Ammon's horn (tissue), 1 donor: Measurements from ENCODE around the gene TTLL10.

Source experiments
- DNase-seq: peaks from one replicate; pipeline ENCODE4 v3.0.0-alpha.2; 2016; ENCODE audit warnings: low spot score

Gene TTLL10

DNA sequence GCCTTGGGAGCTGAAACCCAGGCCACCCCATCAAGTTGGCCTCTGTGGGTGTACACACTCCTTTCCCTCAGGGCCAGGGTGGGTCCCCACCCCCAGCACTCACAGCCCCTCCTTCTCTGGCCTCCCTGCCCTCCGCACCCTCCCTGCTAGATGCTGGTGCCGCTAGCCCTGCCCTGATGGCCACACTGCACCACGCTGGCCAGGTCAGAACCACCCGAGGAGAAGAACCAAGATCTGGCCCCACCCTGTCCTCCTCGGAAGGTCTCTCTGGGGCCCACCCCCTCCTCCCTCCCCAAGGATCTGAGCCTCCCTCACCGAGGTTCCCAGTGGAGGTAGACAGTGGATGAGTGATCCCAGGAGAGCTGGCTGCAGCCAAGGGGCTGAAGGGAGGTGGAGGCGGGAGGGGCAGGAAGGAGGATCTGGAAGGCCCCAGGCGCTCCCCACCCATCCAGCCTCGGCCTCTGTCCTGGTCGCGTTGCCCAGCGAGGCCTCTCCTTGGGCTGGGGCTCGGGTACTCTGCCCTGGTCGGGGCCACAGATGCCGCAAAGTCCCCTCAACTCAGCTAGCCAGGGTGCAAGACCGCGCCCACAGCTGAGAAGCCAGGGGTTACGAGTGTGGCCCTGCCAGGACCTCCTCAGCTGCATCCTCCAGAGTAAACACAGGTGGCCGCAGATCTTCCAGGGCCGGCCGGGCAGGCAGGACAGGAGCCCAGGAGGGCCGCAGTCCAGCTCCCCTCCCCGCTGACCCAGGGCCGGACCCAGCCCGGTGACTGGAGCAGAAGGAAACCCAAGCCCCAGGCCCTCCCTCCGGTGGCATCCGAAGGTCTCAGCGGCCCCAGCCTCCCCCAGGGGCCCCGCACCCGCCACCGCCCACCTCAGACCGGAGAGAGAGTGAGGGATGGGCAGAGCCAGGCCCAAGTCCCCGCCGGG, 63.5 kb downstream of the TTLL10 start:
- no peak for DNase-seq

GRCh38 chr1:1237874-1238701, 64.4 kb downstream of the TTLL10 start:
- no peak for DNase-seq

- DNase-seq = no peak
Measured at GRCh38 chr1:1238702-1239178, 65.1 kb downstream of the TTLL10 start.

- DNase-seq = no peak
Measured at GRCh38 chr1:1239227-1239613, 65.5 kb downstream of the TTLL10 start.

DNA sequence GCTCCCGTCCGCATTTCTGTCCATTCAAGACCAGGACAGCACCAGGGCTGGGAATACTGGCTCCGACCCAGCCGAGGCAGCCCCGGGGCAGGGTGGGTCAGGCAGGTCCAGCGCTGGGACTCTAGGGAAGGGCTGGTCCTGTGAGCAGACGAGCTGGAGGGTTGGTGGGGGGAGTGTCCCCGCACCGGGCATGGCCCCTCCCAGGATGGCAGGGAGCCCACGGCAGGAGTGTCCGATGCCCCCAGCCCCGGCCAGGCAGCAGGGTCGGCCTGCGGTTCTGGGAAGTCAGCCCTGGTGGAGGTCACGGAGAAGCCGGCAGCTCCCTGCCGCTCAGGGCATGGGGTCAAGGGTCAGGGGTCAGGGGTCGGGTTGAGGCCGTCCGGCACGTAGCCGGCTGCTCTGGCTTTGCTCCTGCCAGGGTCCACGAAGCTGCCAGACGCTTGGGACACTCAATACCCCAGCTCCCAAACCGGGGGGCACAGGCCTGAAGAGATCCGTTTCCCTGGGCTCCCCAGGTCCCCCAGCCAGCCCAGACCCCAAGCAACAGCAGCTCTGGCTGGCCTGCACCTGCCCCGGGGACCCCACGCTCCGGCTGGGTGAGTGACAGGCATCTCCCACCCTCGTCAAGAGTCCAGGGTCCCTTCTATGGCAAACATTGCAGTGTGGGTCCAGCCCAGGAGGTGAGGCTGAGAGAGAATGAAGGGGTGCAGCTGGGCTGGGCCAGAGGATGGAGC, 66.1 kb downstream of the TTLL10 start:
- DNase-seq = no peak

DNA sequence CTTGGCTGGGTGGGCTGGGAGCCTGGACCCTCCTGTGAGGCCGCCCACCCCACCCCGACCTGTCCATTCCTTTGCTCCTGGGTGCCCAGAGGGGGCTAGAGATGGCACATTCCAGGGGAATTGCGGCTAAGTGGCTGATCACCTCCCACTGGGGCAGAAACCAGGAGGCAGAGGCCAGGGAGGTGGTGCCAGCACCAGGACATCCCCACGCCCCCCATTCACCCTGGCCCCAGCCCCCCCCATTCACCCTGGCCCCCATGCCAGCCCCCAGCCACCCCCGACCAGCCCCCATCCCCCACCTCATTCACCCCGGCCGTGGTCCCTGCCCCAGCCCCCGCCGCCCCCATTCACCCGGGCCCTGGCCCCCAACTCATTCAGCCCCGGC, 66.7 kb downstream of the TTLL10 start:
- no peak for DNase-seq

DNA sequence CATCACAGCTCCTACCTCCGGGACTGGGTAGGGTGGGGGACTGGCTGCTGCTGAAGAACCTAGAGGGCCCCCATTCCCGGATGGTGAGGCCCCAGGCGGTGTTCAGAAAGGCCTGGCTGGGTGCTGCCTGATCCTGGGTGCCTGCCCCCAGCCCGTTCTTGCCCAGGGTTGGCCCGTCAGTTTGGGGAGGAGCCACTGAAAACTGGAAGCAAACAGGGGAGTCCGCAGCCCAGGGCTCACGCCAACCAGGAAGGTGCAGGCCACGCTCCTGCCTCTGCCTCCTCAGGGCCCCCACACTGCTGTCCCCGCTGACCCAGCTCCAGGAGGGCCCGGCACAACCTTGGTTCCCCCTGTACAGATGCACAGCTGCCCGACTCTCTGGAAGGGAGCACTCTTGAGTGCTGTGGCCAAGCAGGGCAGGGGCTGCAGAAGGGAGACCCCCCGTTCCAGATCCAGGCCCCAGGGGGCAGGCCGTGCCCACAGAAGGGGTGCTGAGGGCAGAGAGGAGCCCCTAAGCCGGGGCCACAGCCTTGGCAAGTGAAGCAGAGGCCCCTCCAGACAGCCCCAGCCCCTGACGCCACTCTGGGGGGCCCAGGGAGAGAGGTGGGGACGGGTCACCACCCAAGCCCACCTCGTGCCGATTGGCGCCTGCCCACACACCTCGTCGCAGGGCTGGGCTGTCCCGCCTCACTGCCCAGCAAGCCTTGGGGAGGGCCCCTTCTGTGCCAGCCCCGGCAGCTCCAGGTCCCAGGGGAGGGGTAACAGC, 67.3 kb downstream of the TTLL10 start:
- DNase-seq = no peak

DNA sequence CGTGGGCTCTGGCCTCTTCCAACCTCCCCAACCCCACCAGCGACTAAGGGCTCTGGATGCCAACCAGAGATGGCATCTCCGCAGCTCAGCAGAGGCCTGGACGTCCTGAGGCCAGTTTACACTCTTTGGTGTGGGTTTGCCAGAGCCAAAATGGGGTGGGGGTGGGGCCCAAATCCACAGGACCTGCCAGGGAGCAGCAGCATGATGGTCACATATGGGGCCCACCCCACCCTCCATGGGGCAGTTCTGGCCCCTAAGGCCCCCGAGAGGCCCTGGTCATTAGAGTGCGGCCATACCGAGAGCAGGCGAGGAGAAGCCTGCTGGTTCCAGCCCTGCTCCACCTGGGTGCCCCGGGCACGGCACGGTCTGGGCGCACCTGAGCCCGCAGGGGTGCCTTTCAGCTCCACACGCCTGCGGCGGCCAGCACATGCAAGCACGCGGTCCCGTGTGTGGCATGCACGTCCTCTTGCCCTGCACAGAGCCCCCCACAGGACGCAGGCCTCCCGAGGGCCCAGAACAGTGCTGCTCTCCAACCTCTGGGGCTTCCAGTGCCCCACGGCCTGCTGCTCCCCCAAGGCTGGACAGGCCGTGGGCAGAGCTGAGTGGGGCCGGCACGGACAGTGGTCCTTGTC, 68.0 kb downstream of the TTLL10 start:
- DNase-seq = no peak

DNA sequence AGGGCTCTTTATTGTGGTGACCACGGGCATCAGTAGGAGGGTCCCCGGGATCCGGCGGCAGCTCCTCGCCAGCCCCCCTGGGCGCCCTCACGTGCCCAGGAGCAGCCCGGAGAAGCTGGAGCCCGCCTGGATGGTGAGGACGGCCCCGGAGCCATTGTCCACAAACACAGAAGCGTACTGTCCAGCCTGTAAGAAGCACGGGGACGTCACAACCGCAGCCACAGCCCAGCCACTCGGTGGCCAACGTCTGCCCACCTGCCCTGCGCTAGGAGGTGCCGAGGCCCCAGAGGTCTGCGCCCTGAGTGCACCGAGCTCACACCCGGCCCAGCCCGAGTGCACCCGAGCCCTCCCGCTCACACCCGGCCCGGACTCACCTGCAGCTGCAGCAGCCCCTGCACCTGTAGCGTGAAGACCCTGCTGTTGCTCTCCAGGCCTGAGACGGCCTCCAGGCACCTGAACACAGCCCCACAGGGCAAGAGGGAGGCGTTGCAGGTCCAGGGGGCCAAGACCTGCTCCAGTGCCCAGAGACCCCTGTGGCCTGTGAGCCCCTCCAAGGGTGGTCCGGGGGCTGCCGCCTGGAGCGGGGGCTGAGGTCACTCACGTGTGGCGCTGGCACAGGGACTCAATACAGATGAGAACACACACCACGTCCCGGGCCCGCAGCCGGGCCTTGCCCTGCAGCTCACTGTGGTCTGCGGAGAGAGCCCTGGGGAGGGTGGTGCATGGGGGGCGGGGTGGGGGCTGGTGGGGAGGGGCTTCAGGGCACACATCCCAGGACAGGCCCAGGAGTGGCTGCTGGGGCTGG, 69.0 kb downstream of the TTLL10 start:
- no peak for DNase-seq

GRCh38 chr1:1243266-1243660, 69.6 kb downstream of the TTLL10 start:
- no peak for DNase-seq

- no peak for DNase-seq
Measured at GRCh38 chr1:1243807-1244191, 70.1 kb downstream of the TTLL10 start.

GRCh38 chr1:1244192-1244811, 70.6 kb downstream of the TTLL10 start:
- DNase-seq = no peak

DNA sequence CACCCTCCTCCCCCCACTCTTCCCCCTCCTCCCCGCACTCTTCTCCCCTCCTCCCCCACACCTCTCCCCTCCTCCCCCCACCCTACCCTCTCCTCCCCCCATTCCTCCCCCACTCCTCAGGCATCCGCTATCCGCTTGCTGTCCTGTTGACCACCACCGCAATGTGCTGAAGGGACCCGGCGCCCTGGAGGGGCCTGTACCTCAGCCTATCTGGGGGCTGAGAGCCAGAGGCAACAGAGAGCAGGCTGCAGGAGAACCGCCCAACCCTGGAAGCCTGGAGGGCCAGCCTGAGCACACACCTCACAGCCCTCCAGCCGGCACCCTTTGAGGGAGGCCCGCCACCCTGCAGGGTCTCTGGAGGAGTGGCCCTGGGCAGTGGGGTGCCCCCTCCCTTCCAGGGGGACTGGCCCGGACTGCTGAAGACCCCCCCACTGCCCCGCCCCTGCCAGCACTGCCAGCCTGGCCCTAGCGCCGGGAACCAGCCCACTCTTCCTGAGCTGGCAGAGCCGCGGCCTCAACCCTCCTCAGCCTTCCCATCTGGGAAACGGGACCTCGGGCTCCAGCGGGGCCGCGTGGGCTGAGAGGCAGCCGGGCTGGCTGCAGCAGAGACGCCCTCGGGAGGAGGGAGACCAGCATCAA, 71.6 kb downstream of the TTLL10 start:
- no peak for DNase-seq

GRCh38 chr1:1245817-1246576, 72.3 kb downstream of the TTLL10 start:
- DNase-seq = no peak

- no peak for DNase-seq
Measured at GRCh38 chr1:1246577-1247340, 73.1 kb downstream of the TTLL10 start, which contains the start of gene C1QTNF12. TSS of gene C1QTNF12 (minus strand) at chr1:1246722. CDS start at chr1:1246690, 32 bp downstream.

DNA sequence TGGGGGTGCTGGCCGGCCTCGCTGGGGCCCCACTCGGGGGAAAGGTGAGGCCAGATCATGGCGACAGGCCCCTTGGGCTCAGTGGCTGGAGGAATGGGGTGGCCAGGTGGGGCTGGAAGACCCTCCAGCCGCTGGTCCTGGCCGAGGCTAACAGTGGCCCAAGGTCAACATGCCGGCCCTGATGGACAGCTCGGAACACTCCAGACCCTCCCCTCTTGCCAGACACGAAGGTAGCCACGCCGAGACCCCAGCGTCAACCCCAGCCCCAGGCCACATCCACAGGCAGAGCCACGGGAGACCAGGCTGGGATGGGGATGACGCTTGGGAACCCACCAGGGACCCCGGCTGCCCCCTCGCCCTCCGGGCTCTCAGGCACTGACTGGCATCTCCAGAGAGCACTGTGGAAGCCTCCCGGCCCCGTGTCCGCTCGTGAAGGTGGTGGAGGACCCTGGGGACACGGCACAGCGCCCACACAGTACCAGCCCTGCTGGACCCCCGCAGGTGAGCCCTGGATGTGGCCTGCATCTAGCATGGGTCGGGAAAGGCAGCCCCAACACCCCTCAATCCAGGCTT, 73.7 kb downstream of the TTLL10 start:
- no peak for DNase-seq
